ENCODE results near the gene GBA3.

DNA sequence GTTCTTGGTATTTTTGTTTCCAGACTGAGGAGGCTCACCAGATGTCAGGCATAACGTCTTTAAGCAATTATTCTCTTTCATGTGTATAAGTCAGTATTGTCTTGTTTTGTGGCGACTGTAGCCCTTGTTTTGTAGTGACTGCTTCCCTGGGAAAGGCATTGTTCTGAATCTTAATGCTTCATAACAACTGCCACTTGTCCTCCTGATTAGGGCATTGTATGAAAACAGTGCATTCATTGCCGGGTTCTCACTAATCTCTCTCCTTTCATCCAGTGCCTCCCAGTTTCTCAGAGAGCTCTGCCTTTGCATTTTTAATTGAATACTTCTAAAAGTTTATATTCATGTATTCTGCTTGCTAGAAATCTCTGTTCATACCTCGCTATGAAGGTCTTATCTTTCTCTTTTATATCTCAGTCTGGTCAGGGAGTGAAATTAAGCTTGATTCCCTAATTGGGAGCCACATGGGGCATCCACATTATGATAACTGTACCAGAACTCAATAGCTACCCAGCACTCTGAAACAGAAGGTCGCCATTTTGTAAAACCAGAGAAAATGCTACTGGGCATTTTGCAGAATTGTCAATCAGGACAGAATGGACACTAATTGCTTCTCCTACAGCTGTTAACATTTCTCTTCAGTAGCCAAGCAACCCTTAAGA, 149.8 kb downstream of the GBA3 start:
- TF ChIP-seq, protein P1, sequence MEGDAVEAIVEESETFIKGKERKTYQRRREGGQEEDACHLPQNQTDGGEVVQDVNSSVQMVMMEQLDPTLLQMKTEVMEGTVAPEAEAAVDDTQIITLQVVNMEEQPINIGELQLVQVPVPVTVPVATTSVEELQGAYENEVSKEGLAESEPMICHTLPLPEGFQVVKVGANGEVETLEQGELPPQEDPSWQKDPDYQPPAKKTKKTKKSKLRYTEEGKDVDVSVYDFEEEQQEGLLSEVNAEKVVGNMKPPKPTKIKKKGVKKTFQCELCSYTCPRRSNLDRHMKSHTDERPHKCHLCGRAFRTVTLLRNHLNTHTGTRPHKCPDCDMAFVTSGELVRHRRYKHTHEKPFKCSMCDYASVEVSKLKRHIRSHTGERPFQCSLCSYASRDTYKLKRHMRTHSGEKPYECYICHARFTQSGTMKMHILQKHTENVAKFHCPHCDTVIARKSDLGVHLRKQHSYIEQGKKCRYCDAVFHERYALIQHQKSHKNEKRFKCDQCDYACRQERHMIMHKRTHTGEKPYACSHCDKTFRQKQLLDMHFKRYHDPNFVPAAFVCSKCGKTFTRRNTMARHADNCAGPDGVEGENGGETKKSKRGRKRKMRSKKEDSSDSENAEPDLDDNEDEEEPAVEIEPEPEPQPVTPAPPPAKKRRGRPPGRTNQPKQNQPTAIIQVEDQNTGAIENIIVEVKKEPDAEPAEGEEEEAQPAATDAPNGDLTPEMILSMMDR (IDR thresholded peaks at IDR 0.05), result no peak
- no peak for TF ChIP-seq POLR2A (IDR thresholded peaks at IDR 0.05)

All from thyroid gland (tissue), 4 donors.